Adrenal gland (tissue), 12 donors: Measurements from ENCODE around the gene GALR3. TPM values are rescaled to one million over a fixed set of nuclear protein-coding genes. Genes with fewer than 3 reads are reported as not detected.

ENCODE experiments used
- DNase-seq, 7 donors: peaks; one replicate each; pipeline ENCODE4 v3.0.0-alpha.2; 2019 to 2020
- H3K27ac ChIP-seq, 5 donors: fragments of 200-600 bp; sonication (generic) in 4 of 5; 1 replicate in 3 of 5; 2 replicates in 2 of 5; pipeline versions ENCODE4 v1.5.1 to v1.8.0; 2016 to 2020; ENCODE audit warnings: mild to moderate bottlenecking in 1 of 5
- H3K27me3 ChIP-seq: fragments of 200-600 bp; 2 replicates; pipeline ENCODE4 v1.8.0; 2021
- H3K36me3 ChIP-seq, 2 donors: fragments of 200-600 bp; replicated peaks in 1 of 2; 1 replicate in 1 of 2; 2 replicates in 1 of 2; pipeline versions ENCODE4 v1.5.1 to v1.8.0; 2018 to 2022
- H3K4me1 ChIP-seq, 2 donors: fragments of 200-600 bp; replicated peaks in 1 of 2; 1 replicate in 1 of 2; 2 replicates in 1 of 2; pipeline versions ENCODE4 v1.5.1 to v1.8.0; 2018 to 2021
- H3K4me3 ChIP-seq, 4 donors: fragments of 200-600 bp; sonication (generic) in 3 of 4; one replicate each; pipeline ENCODE4 v1.5.1; 2016 to 2018
- H3K9me3 ChIP-seq, 3 donors: fragments of 200-600 bp; sonication (generic) in 1 of 3; replicated peaks in 1 of 3; 1 replicate in 2 of 3; 2 replicates in 1 of 3; pipeline versions ENCODE4 v1.5.1 to v1.8.0; 2016 to 2021
- POLR2A ChIP-seq, 2 donors: fragments of 450-650 bp; IDR thresholded peaks; one replicate each; pipeline ENCODE4 v1.6.1; 2017; ENCODE audit warnings: antibody characterized with exemption in 2 of 2, mild to moderate bottlenecking in 2 of 2, moderate library complexity in 1 of 2
- WGBS, 4 donors: extraction: QIAGEN DNeasy Blood & Tissue Kit in 2 of 4; methylation state at CpG; one replicate each; pipeline versions ENCODE4 v1.1.5 to v1.1.7; 2013 to 2017; 5-methylcytosine and 5-hydroxymethylcytosine counted together
- intact Hi-C, 2 donors: fragments of 100-400 bp; cut with DNase I; formaldehyde crosslinking; loops; one replicate each; pipeline versions ENCODE4 v1.14.1 to v1.15.0; 2022 to 2023
- polyA plus RNA-seq, 3 donors: library from polyadenylated mRNA; stranded (reverse); fragments of 200-250 nt in 2 of 3; fragments of 350-450 nt in 1 of 3; fragmentation: Illumina TruSeq in 1 of 3; extraction: RNeasy Lipid Tissue Mini Kit (QIAGEN cat#74804) in 1 of 3; gene quantifications; one replicate each; pipeline ENCODE4 v1.2.3, GENCODE V29; 2013 to 2014
- total RNA-seq, 9 donors: library from RNA; depleted of rRNA in 4 of 9; stranded (reverse); fragments of >200 nt in 4 of 9; fragments of 120-200 nt in 1 of 9; fragmentation: NEBNext Ultra II Directional in 1 of 9; extraction: Animal tissue kit (Norgen Biotek cat#: 25700) in 1 of 9; gene quantifications; one replicate each; pipeline versions ENCODE4 v1.1.0 to v1.2.4, GENCODE V29; 2013 to 2023
- TF ChIP-seq, protein P1 (sequence below), 6 experiments: fragments of 450-650 bp in 4 of 6; fragments of 200-600 bp in 2 of 6; sonication (generic) in 1 of 6; IDR thresholded peaks; 1 replicate in 5 of 6; 2 replicates in 1 of 6; pipeline versions ENCODE4 v1.5.1 to v1.8.0; 2016 to 2021; ENCODE audit warnings: antibody characterized with exemption in 6 of 6, mild to moderate bottlenecking in 2 of 6, moderate library complexity in 1 of 6
- donor health status: healthy with polysubstance abuse.
- donor health status: Bipolar disorder and iron deficiency.
- donor health status: DM: yes; HTN: yes; CAD: no.
- donor health status: DM: no; HTN: no; CAD: no.
- donor health status: DM: no; HTN: no; CAD: no.
- donor health status: DM: yes; HTN: yes; CAD: no.

The GALR3 gene
- total and polyA plus RNA-seq, 12 donors = 0.19 to 0.33 TPM; not detected in 10

DNA sequence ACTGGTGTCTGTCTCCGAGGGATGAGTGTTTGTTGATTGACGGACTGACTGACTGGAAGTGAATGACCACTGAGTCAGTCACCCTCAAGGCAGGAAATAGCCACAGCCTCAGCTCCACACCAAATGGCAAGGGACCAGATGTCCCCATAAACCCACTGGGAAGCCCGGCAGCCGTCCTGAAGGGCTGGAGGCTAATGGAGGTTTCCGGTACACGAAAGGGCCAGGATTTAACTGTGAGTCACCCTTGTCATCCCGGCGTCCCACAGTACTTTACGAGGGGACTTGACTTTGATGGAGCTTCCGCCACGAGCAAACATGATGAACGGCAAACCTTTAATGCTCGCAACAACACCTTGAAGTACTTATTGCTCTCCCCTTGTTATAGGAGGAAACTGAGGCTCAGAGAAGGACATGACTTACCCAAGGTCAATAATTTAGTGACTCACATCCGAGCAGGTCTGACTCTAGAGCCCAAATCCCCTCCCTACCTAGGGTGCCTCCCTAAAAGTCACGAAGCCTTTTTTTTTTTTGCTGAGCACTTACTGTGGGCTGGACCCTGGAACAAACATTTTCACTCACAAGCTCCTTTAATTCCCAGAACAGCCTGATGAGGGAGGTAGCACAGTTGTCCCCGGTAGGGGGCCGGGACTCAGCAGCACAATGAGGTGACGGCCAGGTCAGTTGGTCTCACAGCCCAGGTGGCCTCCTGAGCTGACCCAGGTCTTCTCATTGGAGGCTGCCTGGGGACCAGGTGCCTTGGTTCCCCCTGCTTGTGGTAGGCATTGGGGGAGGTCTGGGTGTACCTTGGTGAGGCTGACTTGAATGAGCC lies 40.6 kb upstream of the GALR3 start:
- TF ChIP-seq POLR2A (IDR thresholded peaks at IDR 0.05) = no peak
- TF ChIP-seq, protein P1, sequence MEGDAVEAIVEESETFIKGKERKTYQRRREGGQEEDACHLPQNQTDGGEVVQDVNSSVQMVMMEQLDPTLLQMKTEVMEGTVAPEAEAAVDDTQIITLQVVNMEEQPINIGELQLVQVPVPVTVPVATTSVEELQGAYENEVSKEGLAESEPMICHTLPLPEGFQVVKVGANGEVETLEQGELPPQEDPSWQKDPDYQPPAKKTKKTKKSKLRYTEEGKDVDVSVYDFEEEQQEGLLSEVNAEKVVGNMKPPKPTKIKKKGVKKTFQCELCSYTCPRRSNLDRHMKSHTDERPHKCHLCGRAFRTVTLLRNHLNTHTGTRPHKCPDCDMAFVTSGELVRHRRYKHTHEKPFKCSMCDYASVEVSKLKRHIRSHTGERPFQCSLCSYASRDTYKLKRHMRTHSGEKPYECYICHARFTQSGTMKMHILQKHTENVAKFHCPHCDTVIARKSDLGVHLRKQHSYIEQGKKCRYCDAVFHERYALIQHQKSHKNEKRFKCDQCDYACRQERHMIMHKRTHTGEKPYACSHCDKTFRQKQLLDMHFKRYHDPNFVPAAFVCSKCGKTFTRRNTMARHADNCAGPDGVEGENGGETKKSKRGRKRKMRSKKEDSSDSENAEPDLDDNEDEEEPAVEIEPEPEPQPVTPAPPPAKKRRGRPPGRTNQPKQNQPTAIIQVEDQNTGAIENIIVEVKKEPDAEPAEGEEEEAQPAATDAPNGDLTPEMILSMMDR (IDR thresholded peaks at IDR 0.05) = no peak
- H3K4me1 ChIP-seq = peaks cover 0 to 8% of the 10 kb centered on the region in 2 donors
- 30 to 37% (median 32%) methylated on average over 12 to 18 of the region's 18 CpGs for WGBS, 4 donors
- no peak overlapping the region for H3K27ac ChIP-seq
- H3K4me3 ChIP-seq = no peak overlapping the region
- H3K9me3 ChIP-seq = no peaks in the 10 kb centered on the region
- peak in 1 of 7 donors; percentile 47 for DNase-seq
- H3K27me3 ChIP-seq = no peaks in the 10 kb centered on the region
- intact Hi-C loops = no loop called here
- no peaks in the 10 kb centered on the region for H3K36me3 ChIP-seq

DNA sequence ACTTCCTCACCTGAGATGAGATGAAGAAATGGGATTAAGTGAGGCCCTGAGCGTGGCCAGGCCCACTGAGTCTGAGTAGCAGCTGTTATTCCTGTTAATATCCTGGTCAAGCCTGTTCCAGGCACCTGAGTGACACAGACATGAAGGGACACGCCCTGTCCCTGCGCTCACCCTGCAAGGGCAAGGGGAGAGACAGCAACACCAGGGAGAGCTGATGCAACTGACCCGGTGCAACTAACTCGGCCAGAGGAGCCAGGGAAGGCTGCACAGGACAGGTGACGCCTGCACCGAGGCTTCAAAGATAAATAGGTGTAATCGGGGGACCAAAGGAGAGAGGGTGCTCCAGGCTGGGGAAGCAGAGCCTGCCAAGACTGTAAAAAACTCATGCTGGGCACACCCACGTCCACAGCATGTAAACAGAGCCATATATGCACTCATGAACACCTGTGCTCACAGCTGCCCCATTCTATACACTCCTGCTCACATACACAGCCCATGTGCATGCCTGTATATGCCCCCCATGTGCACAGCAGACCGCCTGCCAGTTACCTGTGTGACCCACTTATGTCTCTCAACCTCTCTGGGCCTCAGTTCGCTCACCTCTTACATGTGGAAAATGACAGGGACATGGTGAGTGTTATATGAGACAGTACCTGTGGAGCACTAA lies 38.2 kb upstream of the GALR3 start:
- intact Hi-C loops = no loop called here
- 64 to 71% (median 67%) methylated on average over 8 to 11 of the region's 11 CpGs for WGBS, 4 donors
- TF ChIP-seq, protein P1 (IDR thresholded peaks at IDR 0.05) = no peak
- no peak for TF ChIP-seq POLR2A (IDR thresholded peaks at IDR 0.05)
- H3K4me1 ChIP-seq = peaks cover 0 to 8% of the 10 kb centered on the region in 2 donors
- no peak for DNase-seq
- no peaks in the 10 kb centered on the region for H3K27me3 ChIP-seq
- no peaks in the 10 kb centered on the region for H3K9me3 ChIP-seq
- H3K36me3 ChIP-seq = no peaks in the 10 kb centered on the region
- H3K27ac ChIP-seq = no peak overlapping the region
- no peak overlapping the region for H3K4me3 ChIP-seq

DNA sequence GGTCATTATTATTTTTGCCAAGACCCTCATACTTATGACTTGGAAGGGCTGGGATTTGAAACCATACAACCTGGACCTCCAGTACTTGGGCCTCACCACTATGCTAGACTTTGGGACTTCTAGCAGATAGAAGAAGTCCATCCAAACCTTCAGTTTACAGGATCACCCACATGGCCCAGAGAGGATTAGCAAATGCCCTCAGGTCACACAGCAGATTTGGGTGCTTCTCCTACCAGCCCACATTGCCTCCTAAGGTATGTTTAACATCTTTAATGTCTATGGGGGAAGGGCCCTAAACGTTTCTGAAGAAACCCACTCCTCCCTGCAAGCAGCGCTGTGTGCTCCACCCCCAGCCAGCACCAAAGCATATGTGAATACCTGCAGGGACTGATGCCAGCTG lies 32.9 kb upstream of the GALR3 start:
- H3K9me3 ChIP-seq = no peaks in the 10 kb centered on the region

DNA sequence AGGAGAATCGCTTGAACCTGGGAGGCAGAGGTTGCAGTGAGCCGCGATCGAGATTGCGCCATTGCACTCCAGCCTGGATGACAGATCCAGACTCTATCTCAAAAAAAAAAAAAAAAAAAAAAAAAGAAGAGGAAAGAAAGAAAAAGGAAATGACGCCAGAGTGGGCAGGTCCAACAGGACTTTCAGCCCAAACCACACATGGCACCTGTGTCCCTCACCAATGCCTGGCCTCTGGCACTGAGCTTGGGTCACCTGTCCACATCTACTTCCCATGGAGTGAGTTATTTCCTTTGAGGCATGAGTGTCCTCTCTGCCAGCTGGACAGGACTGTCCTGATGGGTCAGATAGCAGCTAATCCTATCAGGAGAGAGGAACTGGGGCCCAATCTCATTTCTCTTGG lies 30.7 kb upstream of the GALR3 start:
- intact Hi-C loops = loop anchor here (5.0 to 10.0 kb wide), 2 partner anchors 148 to 170 kb away; no protein-coding TSS in a partner anchor

More for the DNA sequence above, 32.9 kb upstream of the GALR3 start:
- DNase-seq = no peak
- H3K4me3 ChIP-seq = no peak overlapping the region
- H3K4me1 ChIP-seq = no peaks in the 10 kb centered on the region
- intact Hi-C loops = loop anchor here (5.0 to 10.0 kb wide), 2 partner anchors 145 to 168 kb away; no protein-coding TSS in a partner anchor
- H3K27me3 ChIP-seq = no peaks in the 10 kb centered on the region
- TF ChIP-seq POLR2A (IDR thresholded peaks at IDR 0.05) = no peak
- TF ChIP-seq, protein P1 (IDR thresholded peaks at IDR 0.05) = no peak
- WGBS, 4 donors = 58 to 65% (median 59%) methylated on average over 2 of the region's 2 CpGs; no CpG with 5 or more reads in 1 of the 4 donors
- no peak overlapping the region for H3K27ac ChIP-seq
- H3K36me3 ChIP-seq = no peaks in the 10 kb centered on the region

More for the DNA sequence above, 30.7 kb upstream of the GALR3 start:
- 66 to 90% (median 75%) methylated on average over 2 to 6 of the region's 6 CpGs for WGBS, 4 donors
- H3K36me3 ChIP-seq = no peaks in the 10 kb centered on the region
- H3K27ac ChIP-seq = no peak overlapping the region
- H3K27me3 ChIP-seq = no peaks in the 10 kb centered on the region
- TF ChIP-seq, protein P1 (IDR thresholded peaks at IDR 0.05) = no peak
- TF ChIP-seq POLR2A (IDR thresholded peaks at IDR 0.05) = no peak
- H3K9me3 ChIP-seq = no peaks in the 10 kb centered on the region
- no peak overlapping the region for H3K4me3 ChIP-seq
- no peak for DNase-seq
- H3K4me1 ChIP-seq = no peaks in the 10 kb centered on the region
